Right lobe of liver (tissue), 4 donors: ENCODE data around the gene WWC2.

Source experiments
- POLR2A ChIP-seq: fragments of 450-650 bp; IDR thresholded peaks from one replicate; pipeline ENCODE4 v1.6.1; 2017; ENCODE audit warnings: antibody characterized with exemption, mild to moderate bottlenecking
- TF ChIP-seq, protein P1 (sequence below), 4 donors: fragments of 200-600 bp in 3 of 4; fragments of 450-650 bp in 1 of 4; IDR thresholded peaks; one replicate each; pipeline versions ENCODE4 v1.5.1 to v1.8.0; 2016 to 2022; ENCODE audit warnings: antibody characterized with exemption in 4 of 4, mild to moderate bottlenecking in 2 of 4
- donor health status: DM: no; HTN: no; CAD: no.
- donor health status: DM: no; HTN: no; CAD: no.
- donor health status: DM: no; HTN: yes; CAD: no.

DNA sequence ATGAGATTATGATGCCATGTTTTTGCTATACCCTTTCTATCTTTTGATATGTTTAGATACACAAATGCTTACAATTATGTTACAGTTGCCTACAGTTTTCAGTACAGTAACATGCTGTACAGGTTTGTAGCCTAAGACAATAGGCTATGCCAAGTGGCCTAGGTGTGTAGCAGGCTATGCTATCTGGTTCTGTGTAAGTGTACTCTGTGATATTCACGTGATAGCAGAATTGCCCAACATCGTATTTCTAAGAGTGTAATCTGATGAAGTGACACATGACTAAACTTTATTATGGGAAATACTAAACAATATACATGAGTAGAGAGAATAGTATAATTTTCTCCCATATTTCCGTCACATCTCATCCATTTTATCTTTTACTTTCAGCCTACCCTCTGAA is 124.0 kb downstream of the WWC2 start:
- TF ChIP-seq, protein P1, sequence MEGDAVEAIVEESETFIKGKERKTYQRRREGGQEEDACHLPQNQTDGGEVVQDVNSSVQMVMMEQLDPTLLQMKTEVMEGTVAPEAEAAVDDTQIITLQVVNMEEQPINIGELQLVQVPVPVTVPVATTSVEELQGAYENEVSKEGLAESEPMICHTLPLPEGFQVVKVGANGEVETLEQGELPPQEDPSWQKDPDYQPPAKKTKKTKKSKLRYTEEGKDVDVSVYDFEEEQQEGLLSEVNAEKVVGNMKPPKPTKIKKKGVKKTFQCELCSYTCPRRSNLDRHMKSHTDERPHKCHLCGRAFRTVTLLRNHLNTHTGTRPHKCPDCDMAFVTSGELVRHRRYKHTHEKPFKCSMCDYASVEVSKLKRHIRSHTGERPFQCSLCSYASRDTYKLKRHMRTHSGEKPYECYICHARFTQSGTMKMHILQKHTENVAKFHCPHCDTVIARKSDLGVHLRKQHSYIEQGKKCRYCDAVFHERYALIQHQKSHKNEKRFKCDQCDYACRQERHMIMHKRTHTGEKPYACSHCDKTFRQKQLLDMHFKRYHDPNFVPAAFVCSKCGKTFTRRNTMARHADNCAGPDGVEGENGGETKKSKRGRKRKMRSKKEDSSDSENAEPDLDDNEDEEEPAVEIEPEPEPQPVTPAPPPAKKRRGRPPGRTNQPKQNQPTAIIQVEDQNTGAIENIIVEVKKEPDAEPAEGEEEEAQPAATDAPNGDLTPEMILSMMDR (IDR thresholded peaks at IDR 0.05): no peak
- no peak for TF ChIP-seq POLR2A
